KOPT-K1 (cell line): ENCODE measurements around the gene PLPPR4.

Source experiments
- H3K27ac ChIP-seq: fragments of 200-600 bp; sonication (generic); 2 replicates; pipeline ENCODE4 v1.5.1; 2016; ENCODE audit warnings: antibody characterized with exemption, mild to moderate bottlenecking, low read depth, low read length; ENCODE audit not compliant: poor library complexity, severe bottlenecking
- H3K36me3 ChIP-seq: fragments of 200-600 bp; sonication (generic); 2 replicates; pipeline ENCODE4 v1.5.1; 2017; ENCODE audit warnings: antibody characterized with exemption, mild to moderate bottlenecking, low read length, moderate library complexity; ENCODE audit not compliant: insufficient read depth
- H3K9me3 ChIP-seq: fragments of 200-600 bp; sonication (generic); 2 replicates; pipeline ENCODE4 v1.5.1; 2017; ENCODE audit warnings: antibody characterized with exemption, low read length, mild to moderate bottlenecking; ENCODE audit not compliant: insufficient read depth, poor library complexity, severe bottlenecking

PLPPR4 gene, protein sequence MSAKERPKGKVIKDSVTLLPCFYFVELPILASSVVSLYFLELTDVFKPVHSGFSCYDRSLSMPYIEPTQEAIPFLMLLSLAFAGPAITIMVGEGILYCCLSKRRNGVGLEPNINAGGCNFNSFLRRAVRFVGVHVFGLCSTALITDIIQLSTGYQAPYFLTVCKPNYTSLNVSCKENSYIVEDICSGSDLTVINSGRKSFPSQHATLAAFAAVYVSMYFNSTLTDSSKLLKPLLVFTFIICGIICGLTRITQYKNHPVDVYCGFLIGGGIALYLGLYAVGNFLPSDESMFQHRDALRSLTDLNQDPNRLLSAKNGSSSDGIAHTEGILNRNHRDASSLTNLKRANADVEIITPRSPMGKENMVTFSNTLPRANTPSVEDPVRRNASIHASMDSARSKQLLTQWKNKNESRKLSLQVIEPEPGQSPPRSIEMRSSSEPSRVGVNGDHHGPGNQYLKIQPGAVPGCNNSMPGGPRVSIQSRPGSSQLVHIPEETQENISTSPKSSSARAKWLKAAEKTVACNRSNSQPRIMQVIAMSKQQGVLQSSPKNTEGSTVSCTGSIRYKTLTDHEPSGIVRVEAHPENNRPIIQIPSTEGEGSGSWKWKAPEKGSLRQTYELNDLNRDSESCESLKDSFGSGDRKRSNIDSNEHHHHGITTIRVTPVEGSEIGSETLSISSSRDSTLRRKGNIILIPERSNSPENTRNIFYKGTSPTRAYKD

DNA sequence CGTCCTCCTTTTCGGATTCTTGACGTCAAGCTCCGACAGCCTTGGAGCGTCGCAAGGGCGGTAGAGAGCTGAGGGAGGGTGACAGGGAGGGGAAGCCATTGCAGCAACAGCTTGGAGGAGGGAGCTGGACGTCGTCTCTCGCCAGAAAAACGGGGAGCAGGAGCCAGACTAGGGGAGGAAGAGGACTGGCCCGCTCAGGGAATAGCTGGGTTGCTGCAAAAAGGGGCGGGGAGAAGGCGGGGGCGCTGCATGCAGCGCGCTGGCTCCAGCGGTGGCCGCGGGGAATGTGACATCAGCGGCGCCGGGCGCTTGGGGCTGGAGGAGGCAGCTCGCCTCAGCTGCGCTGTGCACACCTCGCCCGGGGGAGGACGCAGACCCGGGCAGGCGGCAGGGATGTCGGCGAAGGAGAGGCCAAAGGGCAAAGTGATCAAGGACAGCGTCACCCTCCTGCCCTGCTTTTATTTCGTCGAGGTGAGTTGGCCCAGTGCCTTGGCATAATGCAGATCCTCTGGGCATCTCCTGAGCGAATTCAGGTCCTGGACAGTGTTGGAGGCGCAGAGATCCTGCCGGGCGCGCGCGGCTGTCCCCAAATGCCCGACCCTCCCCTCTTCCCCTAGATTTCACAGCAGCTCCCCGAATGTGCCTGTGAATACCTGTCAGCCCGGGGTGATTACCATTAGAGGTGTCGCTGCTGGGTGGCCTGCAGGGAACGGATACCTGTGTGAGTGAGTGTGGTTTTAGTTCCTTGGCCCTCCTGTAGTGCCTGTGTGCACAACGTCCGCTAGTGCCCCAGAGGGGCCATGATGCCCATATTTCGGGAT, at the start of gene PLPPR4:
Gene PLPPR4 (plus strand): TSS at position 292 of the 821 bp plus-strand sequence. CDS start 102 bp downstream, at position 394.
- Histone ChIP-seq H3K27ac (no peak within 1 kb of the TSS), H3K9me3 (no peaks in the 10 kb centered on the region), H3K36me3 (no peaks in the 10 kb centered on the region)

DNA sequence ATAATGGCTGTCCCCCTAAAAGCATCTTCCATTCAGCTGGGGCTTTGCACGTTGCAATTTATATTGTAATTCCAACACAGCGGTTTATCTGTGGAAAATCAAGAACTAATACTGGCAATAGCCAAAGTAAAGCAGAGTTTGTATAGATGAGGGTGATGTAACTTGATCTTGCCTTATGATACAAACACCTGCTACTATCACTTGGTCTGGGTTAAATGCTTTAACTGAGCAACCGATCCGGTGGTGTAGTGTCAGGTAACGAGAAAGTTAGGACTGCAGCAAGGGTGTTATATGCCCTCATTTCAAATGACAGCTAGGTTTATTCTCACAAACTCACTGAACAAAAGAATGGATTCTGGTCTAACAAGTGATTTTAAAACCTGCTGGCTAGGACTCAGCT, 47.3 kb upstream of the PLPPR4 start:
- peaks cover 6% of the 10 kb centered on the region for H3K9me3 ChIP-seq
- no peak overlapping the region for H3K27ac ChIP-seq
- no peaks in the 10 kb centered on the region for H3K36me3 ChIP-seq

DNA sequence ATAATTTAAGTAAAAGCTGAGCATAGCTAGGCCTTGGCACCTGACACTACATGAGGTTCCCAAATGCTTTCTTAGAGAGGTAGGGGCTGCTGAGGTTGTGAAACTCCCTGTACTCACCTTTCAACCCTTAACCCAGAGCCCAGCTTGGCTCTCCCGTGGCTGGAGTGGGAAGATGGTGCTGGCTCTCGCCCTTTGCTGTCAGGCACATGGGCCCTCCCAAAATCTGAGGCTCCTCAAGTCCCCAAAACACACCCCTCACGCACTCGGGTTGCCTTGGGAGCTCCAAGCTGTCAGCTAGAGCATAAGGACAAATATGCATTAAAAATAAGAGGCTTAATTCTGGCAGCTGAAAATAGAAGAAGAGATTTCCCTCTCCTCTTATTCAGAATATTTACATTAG, 46.7 kb upstream of the PLPPR4 start:
- Histone ChIP-seq H3K9me3 (peaks cover 6% of the 10 kb centered on the region), H3K27ac (no peak overlapping the region), H3K36me3 (no peaks in the 10 kb centered on the region)

DNA sequence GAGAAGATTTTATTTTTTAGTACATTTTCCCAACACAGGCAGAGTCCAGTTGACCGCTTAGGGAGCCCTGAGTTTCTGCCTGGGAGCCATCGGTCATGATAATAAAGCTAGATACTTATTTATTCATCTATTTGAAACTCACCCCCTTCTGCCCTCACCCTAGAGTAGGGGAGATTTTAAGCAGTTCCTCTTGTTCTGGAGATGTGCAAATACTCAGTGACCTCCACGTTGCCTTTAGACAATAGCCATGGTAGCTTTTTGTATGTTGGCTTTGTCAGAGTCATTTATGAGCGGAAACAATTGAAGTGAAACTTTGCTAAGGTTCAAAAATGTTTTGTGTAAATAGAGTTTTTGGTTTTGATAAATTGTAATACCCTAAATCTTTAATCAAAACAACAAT, 45.7 kb upstream of the PLPPR4 start:
- peaks cover 6% of the 10 kb centered on the region for H3K9me3 ChIP-seq
- no peak overlapping the region for H3K27ac ChIP-seq
- no peaks in the 10 kb centered on the region for H3K36me3 ChIP-seq

DNA sequence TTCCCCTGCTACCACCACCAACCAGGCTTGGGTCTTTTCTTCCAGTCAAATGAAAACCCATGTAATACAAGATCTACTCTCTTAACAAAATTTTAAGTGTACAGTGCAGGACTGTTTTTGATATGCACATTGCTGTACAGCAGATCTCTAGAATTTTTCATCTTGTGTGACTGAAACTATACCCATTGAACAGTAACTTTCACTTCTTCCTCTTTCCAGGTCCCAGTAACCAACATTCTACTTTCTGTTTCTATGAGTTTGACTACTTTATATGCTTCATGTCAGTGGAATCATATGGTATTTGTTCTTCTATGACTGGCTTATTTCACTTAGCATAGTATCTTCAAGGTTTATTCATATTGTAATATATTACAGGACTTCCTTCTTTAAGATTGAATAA, 45.3 kb upstream of the PLPPR4 start:
- H3K27ac ChIP-seq: no peak overlapping the region
- peaks cover 6% of the 10 kb centered on the region for H3K9me3 ChIP-seq
- H3K36me3 ChIP-seq: no peaks in the 10 kb centered on the region

DNA sequence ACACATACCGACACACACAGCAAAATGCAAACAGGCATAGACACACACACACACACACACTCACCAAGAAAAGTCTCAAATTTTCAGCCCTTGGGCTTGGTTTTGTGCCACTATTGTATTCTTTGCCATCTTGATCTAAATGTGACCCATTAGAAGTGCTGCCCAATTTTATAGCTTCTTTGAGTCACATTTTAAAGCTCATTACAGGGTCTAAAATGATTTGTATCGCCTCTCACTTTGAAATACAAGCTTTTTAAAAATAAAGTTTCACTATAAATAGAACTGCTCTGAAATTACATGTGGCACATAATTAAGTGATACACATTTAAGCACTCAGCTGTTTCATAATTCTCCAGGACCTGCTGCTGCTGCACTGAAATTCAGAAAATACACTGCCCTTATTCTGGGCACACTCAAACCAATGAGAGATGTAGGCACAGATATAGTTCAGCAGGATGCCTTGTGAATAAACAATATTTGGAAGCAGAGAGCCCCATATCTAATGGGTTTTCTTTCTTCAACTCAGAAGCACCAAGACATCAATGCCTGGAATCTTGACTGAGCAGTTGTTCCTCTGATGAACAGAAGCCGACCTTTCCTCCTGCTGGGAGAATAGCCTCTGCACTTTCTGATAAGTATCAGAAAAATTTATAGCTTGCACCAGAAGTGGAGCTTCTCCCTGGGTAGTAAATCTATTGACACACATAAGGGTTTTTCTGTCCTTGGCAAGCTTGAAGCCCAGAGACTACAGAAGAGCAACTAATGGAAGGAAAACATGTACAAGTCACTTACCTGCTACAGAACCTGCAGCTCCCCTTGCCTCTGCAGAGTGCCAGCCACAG, 37.0 kb upstream of the PLPPR4 start:
- Histone ChIP-seq H3K9me3 (no peaks in the 10 kb centered on the region), H3K27ac (no peak overlapping the region), H3K36me3 (no peaks in the 10 kb centered on the region)

DNA sequence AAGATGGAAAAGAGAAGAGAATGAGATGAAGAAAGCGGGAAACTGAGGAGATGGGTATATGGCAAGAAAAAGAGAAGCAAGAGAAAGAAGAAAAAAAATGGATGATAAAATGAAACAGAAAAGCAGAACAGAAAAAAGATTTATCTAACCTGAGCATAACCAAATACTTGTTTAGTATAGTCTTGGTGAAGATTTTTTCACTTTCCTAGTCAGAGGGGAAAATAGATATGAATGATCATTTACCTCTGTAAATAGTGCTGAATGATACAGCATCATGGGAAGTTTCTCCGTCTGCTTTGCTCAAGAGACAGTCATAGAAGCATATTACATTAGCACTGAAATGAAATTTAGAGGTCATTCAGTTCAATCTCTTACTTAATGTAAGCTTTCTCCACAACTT, 36.1 kb upstream of the PLPPR4 start:
- no peak overlapping the region for H3K27ac ChIP-seq
- H3K36me3 ChIP-seq: no peaks in the 10 kb centered on the region
- H3K9me3 ChIP-seq: no peaks in the 10 kb centered on the region

DNA sequence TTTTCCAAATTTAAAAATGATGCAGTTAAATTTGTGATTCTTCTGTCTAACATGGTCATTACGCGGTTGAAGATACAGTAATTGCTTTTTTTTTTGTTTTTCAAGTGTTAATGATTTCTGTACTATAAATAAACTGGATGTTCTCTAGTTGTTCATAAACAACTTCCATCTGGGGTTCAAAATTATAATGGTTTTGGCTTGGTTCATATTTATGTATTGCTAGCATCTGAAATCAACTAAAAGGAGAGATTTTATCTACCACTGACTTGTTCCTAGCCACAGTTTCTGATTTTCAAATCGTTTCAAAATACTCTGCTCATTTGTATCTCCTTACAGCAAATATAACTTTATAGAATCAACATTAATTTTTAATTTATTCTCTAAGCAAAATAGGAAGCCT, 35.2 kb upstream of the PLPPR4 start:
- Histone ChIP-seq H3K9me3 (no peaks in the 10 kb centered on the region), H3K27ac (no peak overlapping the region), H3K36me3 (no peaks in the 10 kb centered on the region)

DNA sequence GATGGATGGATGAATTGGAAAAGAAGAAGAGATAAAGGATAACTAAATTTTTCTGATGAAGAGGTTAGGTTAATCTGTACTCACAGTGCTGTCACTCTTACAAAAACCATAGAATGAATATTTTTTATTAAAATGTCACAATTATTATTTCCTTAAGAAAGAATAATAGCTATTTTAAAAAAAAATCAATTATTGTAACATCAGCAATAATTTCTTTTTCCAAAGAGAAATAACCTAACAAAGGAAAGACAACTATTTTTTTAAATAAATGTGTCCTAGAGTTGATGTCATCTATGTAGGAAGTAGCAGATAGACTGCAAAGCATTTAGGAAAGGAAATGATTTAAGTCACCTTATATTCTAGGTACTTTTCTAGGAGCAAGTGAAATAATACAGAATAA, 33.6 kb upstream of the PLPPR4 start:
- Histone ChIP-seq H3K9me3 (no peaks in the 10 kb centered on the region), H3K36me3 (no peaks in the 10 kb centered on the region)

DNA sequence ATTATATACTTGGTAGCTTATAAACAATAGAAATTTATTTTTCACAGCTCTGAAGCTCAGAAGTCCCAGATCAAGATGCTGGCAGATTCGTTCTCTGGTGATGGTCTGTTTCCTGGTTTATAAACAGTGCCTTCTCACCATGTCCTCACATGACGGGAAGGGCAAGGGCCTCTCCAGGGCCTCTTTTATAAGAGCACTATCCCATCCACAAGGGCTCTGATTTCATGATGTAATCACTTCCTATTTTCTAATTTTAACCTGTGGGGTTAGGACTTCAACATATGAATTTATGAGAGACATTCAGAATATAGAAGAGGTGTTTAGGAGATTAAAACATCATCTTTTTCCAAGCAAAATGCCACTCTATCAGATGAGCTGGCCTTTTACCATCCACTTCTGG, 32.1 kb upstream of the PLPPR4 start:
- H3K36me3 ChIP-seq: no peaks in the 10 kb centered on the region
- H3K27ac ChIP-seq: no peak overlapping the region
- H3K9me3 ChIP-seq: no peaks in the 10 kb centered on the region

More for the DNA sequence above, 33.6 kb upstream of the PLPPR4 start:
- H3K27ac ChIP-seq: no peak overlapping the region

DNA sequence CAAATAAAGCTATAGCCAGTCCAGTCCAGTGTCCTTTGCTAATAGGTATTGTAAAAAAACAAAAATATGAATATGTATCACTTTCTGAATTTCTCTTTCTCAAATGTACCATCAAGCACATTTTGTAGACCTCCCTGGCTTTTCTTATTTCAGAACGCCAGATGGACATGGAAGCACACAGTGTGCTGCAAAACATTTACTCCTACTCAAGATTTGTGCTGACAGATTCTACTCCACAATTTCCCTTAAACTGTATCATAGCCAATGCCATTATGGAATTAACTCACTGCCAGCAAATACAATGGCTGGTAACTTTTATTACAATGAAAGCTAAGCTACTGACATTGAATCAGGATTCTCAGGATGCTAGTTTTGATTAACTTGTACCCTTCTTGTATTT, 30.8 kb upstream of the PLPPR4 start:
- Histone ChIP-seq H3K36me3 (no peaks in the 10 kb centered on the region), H3K9me3 (no peaks in the 10 kb centered on the region), H3K27ac (no peak overlapping the region)

DNA sequence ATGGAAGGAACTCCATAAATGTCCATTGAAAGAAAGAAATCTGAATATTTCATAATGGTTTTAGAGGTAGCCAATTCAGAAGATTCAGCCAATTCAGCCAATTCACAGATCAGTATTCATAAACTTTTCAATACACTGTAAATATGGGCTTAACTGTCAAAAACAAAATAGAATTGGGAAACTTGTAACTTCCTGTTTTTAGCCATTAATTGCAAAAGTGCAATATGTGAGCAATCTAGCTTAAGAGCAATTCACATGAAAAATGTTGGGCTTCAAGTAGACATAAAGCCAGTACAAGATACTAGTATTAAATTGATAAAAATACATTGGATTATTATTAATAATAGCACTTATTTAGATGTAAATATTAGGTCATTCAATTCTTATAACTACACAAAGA, 27.5 kb upstream of the PLPPR4 start:
- no peak overlapping the region for H3K27ac ChIP-seq
- no peaks in the 10 kb centered on the region for H3K9me3 ChIP-seq
- H3K36me3 ChIP-seq: no peaks in the 10 kb centered on the region

DNA sequence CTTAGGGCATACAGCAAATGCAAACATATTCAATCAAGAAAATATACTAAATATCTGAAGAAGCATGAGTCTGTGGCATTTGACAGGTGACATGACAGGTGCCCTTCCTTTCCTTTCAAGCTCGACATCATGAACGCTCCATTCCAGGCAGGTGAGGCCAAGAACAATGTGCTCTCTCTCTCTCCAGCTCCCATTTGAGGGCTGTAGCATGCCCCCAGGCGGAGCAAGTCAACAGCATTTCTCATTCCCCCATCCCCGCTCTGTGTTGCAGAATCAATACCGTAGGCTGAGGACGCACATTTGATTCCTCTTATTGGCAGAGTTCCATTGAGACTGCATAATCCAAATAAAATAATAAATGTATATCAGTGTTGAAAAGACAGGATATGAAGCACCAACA, 24.6 kb upstream of the PLPPR4 start:
- Histone ChIP-seq H3K27ac (no peak overlapping the region), H3K9me3 (no peaks in the 10 kb centered on the region), H3K36me3 (no peaks in the 10 kb centered on the region)

DNA sequence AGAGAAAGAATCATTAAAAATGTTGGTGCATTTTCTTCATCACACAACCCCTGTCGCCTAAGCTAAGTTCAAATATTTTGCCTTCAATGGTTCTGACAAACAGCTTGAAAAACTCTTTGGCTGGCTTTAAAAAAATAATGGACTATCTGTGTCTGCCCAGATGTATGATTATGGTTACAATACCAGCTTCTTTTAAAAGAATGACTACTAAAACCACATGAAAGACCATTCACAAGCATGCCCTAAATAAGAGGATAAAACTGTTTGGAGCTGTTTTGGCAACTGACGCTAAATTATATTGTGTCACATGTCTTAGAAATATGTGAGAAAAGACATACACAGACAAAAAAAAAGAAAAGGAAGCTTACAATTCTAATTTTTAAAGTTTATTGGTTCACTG, 23.7 kb upstream of the PLPPR4 start:
- H3K36me3 ChIP-seq: no peaks in the 10 kb centered on the region

More for the DNA sequence above, 23.7 kb upstream of the PLPPR4 start:
- Histone ChIP-seq H3K9me3 (no peaks in the 10 kb centered on the region), H3K27ac (no peak overlapping the region)
